ENCODE data around the gene PCDH9. TPM values are rescaled to one million over a fixed set of nuclear protein-coding genes. Genes with fewer than 3 reads are reported as not detected.

The PCDH9 gene
- total and polyA plus RNA-seq, 3 donors from 2014 or later = 2.3 to 4.6 (median 3.5) TPM

DNA sequence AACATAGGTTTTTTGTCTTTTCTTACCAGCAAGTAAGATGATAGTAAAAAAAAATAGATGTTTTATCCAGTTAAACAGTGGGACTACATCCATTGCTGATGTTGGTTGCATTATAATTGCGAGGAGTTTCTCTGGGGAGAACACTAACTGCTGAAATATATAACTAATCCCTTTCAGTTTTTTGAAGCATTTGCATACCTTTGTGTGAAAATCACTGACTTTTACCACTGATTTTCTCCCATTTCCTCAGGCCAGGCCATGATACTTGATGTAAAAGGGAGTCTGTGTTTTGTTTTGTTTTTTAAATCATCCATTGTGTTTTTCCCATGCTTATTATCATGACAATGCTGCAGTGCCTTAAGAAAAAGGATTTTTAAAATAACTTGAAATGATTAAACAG lies 699.5 kb downstream of the PCDH9 start:
- no peaks in the 10 kb centered on the region for H3K27me3 ChIP-seq
- 97 to 100% methylated on average over 1 of the region's 1 CpG for WGBS, 2 donors
- TF ChIP-seq, protein P1, sequence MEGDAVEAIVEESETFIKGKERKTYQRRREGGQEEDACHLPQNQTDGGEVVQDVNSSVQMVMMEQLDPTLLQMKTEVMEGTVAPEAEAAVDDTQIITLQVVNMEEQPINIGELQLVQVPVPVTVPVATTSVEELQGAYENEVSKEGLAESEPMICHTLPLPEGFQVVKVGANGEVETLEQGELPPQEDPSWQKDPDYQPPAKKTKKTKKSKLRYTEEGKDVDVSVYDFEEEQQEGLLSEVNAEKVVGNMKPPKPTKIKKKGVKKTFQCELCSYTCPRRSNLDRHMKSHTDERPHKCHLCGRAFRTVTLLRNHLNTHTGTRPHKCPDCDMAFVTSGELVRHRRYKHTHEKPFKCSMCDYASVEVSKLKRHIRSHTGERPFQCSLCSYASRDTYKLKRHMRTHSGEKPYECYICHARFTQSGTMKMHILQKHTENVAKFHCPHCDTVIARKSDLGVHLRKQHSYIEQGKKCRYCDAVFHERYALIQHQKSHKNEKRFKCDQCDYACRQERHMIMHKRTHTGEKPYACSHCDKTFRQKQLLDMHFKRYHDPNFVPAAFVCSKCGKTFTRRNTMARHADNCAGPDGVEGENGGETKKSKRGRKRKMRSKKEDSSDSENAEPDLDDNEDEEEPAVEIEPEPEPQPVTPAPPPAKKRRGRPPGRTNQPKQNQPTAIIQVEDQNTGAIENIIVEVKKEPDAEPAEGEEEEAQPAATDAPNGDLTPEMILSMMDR (IDR thresholded peaks at IDR 0.05) = no peak
- no peak for TF ChIP-seq POLR2A (IDR thresholded peaks at IDR 0.05)
- H3K4me1 ChIP-seq = no peaks in the 10 kb centered on the region
- intact Hi-C loops (cut with DNase I; ENCODE audit: low total_unique reads) = no loop called here
- no peak for DNase-seq
- H3K36me3 ChIP-seq (ENCODE audit: low read depth, missing control alignments) = no peaks in the 10 kb centered on the region
- no peak overlapping the region for H3K27ac ChIP-seq
- H3K9me3 ChIP-seq = no peaks in the 10 kb centered on the region
- no peak overlapping the region for H3K4me3 ChIP-seq

GRCh38 chr13:66530158-66530557 lies 700.0 kb downstream of the PCDH9 start:
- Histone ChIP-seq H3K4me3 (no peak overlapping the region), H3K27me3 (no peaks in the 10 kb centered on the region), H3K9me3 (no peaks in the 10 kb centered on the region), H3K27ac (no peak overlapping the region), H3K36me3 (ENCODE audit: low read depth, missing control alignments) (no peaks in the 10 kb centered on the region), H3K4me1 (no peaks in the 10 kb centered on the region)
- 64 to 67% methylated on average over 1 of the region's 1 CpG for WGBS, 2 donors
- no peak for DNase-seq
- TF ChIP-seq POLR2A (IDR thresholded peaks at IDR 0.05) = no peak
- TF ChIP-seq, protein P1 (IDR thresholded peaks at IDR 0.05) = no peak
- intact Hi-C loops (cut with DNase I; ENCODE audit: low total_unique reads) = no loop called here

GRCh38 chr13:66528944-66529576 lies 701.1 kb downstream of the PCDH9 start:
- H3K9me3 ChIP-seq = no peaks in the 10 kb centered on the region
- no peaks in the 10 kb centered on the region for H3K4me1 ChIP-seq
- DNase-seq = no peak
- 61 to 69% methylated on average over 2 of the region's 2 CpGs for WGBS, 2 donors
- H3K27me3 ChIP-seq = no peaks in the 10 kb centered on the region
- no peaks in the 10 kb centered on the region for H3K36me3 ChIP-seq (ENCODE audit: low read depth, missing control alignments)
- H3K27ac ChIP-seq = no peak overlapping the region
- no peak for TF ChIP-seq POLR2A (IDR thresholded peaks at IDR 0.05)
- TF ChIP-seq, protein P1 (IDR thresholded peaks at IDR 0.05) = no peak
- intact Hi-C loops (cut with DNase I; ENCODE audit: low total_unique reads) = no loop called here
- no peak overlapping the region for H3K4me3 ChIP-seq

DNA sequence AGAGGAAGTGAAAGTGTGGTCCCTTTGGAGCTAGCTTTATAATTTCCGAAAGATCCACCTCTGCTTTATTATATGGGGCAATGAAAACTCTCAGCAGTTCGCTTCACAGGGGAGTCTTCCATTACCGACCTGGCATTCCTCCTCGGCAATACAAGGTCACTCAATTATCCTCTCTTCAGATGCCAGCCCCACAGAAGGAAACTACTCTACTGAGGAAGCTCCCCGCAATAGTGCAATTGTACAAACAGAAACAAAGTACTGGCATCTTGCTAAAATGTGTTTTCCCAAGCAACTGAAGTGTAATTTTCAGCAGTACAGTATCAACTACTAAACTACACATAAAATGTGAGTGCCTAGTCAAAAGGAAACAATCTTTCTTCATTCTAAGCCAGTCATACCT lies 702.0 kb downstream of the PCDH9 start:
- DNase-seq = no peak
- 36 to 52% methylated on average over 5 of the region's 5 CpGs for WGBS, 2 donors
- Histone ChIP-seq H3K27ac (no peak overlapping the region), H3K36me3 (ENCODE audit: low read depth, missing control alignments) (no peaks in the 10 kb centered on the region), H3K9me3 (no peaks in the 10 kb centered on the region), H3K4me1 (no peaks in the 10 kb centered on the region), H3K27me3 (no peaks in the 10 kb centered on the region), H3K4me3 (no peak overlapping the region)
- intact Hi-C loops (cut with DNase I; ENCODE audit: low total_unique reads) = no loop called here
- TF ChIP-seq, protein P1 (IDR thresholded peaks at IDR 0.05) = no peak
- TF ChIP-seq POLR2A (IDR thresholded peaks at IDR 0.05) = no peak
